HG03280 (cell line): Measurements from ENCODE around the gene CNR2.
A peak's percentile ranks its signal among the peaks of the same experiment; 100 is the strongest.
"Not testable (repeated sequence)": the region's sequence is repeated elsewhere in the genome, so short reads cannot be mapped to it uniquely, and the experiment has no call there.

Experiments
- ATAC-seq: cut with Tn5 transposase; IDR thresholded peaks from one replicate; pipeline ENCODE4 v1.9.1; 2021; ENCODE audit warnings: mild to moderate bottlenecking, moderate library complexity; ENCODE audit not compliant: unreplicated experiment

CNR2 gene

GRCh38 chr1:23913212-23913880 is at the start of gene CNR2:
TSS of gene CNR2 (minus strand) at chr1:23913362. CDS start at chr1:23875617, 37,745 bp downstream.
- ATAC-seq: no peak

GRCh38 chr1:23960291-23961020 is 47.3 kb upstream of the CNR2 start:
- ATAC-seq: no peak

GRCh38 chr1:23959461-23960290 is 46.5 kb upstream of the CNR2 start, which contains the start of gene PNRC2:
TSS of gene PNRC2 (plus strand) at chr1:23959828. CDS start at chr1:23961458, 1,630 bp downstream.
- peak; percentile 78 for ATAC-seq

- ATAC-seq: peak; percentile 64
Observed at GRCh38 chr1:23958810-23959460, 45.8 kb upstream of the CNR2 start.

- ATAC-seq: not testable (repeated sequence)
Observed at GRCh38 chr1:23958040-23958809, 45.1 kb upstream of the CNR2 start.

- no peak for ATAC-seq
Observed at GRCh38 chr1:23957096-23957495, 43.9 kb upstream of the CNR2 start.

- ATAC-seq: no peak
Observed at GRCh38 chr1:23953020-23953419, 39.9 kb upstream of the CNR2 start.

- ATAC-seq: no peak
Observed at GRCh38 chr1:23947366-23947765, 34.2 kb upstream of the CNR2 start.

GRCh38 chr1:23936481-23937176 is 23.5 kb upstream of the CNR2 start:
- no peak for ATAC-seq

GRCh38 chr1:23931491-23931880 is 18.3 kb upstream of the CNR2 start:
- no peak for ATAC-seq

GRCh38 chr1:23930861-23931490 is 17.8 kb upstream of the CNR2 start:
- ATAC-seq: no peak

GRCh38 chr1:23930270-23930669 is 17.1 kb upstream of the CNR2 start:
- no peak for ATAC-seq

- no peak for ATAC-seq
Observed at GRCh38 chr1:23928789-23929188, 15.6 kb upstream of the CNR2 start.

- no peak for ATAC-seq
Observed at GRCh38 chr1:23927097-23927496, 13.9 kb upstream of the CNR2 start.

GRCh38 chr1:23925279-23925678 is 12.1 kb upstream of the CNR2 start:
- ATAC-seq: no peak

- no peak for ATAC-seq
Observed at GRCh38 chr1:23924601-23925000, 11.4 kb upstream of the CNR2 start.

GRCh38 chr1:23923592-23924499 is 10.7 kb upstream of the CNR2 start:
- no peak for ATAC-seq

GRCh38 chr1:23922321-23922943 is 9.3 kb upstream of the CNR2 start:
- ATAC-seq: no peak
